Ectodermal cell (in vitro differentiated cells): ENCODE measurements around the gene DIS3L2.
"Not testable (repeated sequence)": the region's sequence is repeated elsewhere in the genome, so short reads cannot be mapped to it uniquely, and the experiment has no call there.

Experiments used
- H3K27ac ChIP-seq: 2 replicates; pipeline ENCODE4 v1.7.0; 2013; ENCODE audit warnings: mild to moderate bottlenecking, low read depth, low read length; ENCODE audit not compliant: insufficient read depth, poor library complexity, severe bottlenecking
- H3K27me3 ChIP-seq: 2 replicates; pipeline ENCODE4 v1.7.0; 2013; ENCODE audit warnings: mild to moderate bottlenecking, low read length; ENCODE audit not compliant: insufficient read depth, control insufficient read depth, poor library complexity, severe bottlenecking
- H3K36me3 ChIP-seq: one replicate; pipeline ENCODE4 v1.7.0; 2013; ENCODE audit warnings: low read length; ENCODE audit not compliant: control insufficient read depth, insufficient read depth
- H3K4me1 ChIP-seq: one replicate; pipeline ENCODE4 v1.7.0; 2013; ENCODE audit warnings: low read length; ENCODE audit not compliant: control insufficient read depth, insufficient read depth
- H3K4me3 ChIP-seq: 2 replicates; pipeline ENCODE4 v1.7.0; 2013; ENCODE audit warnings: low read depth, low read length, control low read depth; ENCODE audit not compliant: insufficient read depth
- H3K9me3 ChIP-seq: 2 replicates; pipeline ENCODE4 v1.7.0; 2013; ENCODE audit warnings: mild to moderate bottlenecking, low read length, moderate library complexity; ENCODE audit not compliant: control insufficient read depth
- WGBS, 2 experiments: methylation state at CpG; one replicate each; pipeline ENCODE4 v1.1.7; 2013; ENCODE audit warnings: missing lambda C conversion rate in 2 of 2; 5-methylcytosine and 5-hydroxymethylcytosine counted together

DIS3L2 gene

GRCh38 chr2:232350804-232351685 is 389.5 kb downstream of the DIS3L2 start:
- Histone ChIP-seq H3K36me3 (no peaks in the 10 kb centered on the region), H3K4me1 (no peaks in the 10 kb centered on the region), H3K27me3 (peaks cover 54% of the 10 kb centered on the region), H3K9me3 (no peaks in the 10 kb centered on the region), H3K4me3 (no peak overlapping the region), H3K27ac (no peak overlapping the region)
- 58 to 63% methylated on average over 76 of the region's 76 CpGs for WGBS, 2 experiments

GRCh38 chr2:232351686-232352510 is 390.4 kb downstream of the DIS3L2 start:
- Histone ChIP-seq H3K36me3 (no peaks in the 10 kb centered on the region), H3K4me3 (no peak overlapping the region), H3K27ac (no peak overlapping the region), H3K4me1 (no peaks in the 10 kb centered on the region), H3K27me3 (peaks cover 54% of the 10 kb centered on the region), H3K9me3 (no peaks in the 10 kb centered on the region)
- WGBS, 2 experiments, result 51 to 53% methylated on average over 73 of the region's 73 CpGs

DNA sequence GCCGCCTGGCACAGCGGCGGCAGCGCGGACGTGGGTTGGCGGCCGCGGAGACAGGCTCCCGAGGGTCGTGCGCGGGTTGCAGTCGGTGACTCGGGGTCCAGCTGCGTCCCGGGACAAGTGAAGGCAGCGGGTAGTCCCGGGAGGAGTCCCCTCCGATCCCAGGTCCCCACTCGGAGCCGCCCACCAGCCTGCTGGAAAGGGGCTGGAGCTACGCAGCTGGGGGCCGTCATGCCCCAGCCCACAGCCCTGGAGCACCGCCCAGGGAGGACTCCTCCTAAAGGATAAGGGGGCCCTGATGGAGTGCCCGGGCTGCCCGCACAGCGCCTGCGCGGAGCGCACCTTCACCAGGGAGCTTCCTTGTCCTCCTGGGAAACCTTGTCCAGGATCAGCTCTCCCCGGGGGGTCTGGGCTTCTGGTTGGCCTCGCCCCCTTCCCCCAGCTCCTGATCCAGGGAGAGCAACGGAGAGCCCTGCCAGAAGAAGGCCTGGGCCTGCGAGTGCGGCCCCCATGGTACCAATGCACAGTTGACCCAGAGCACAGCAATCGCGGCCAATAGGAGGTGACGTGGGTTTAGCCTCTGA is 391.1 kb downstream of the DIS3L2 start:
- no peaks in the 10 kb centered on the region for H3K36me3 ChIP-seq
- peaks cover 54% of the 10 kb centered on the region for H3K27me3 ChIP-seq
- no peaks in the 10 kb centered on the region for H3K4me1 ChIP-seq
- no peaks in the 10 kb centered on the region for H3K9me3 ChIP-seq
- no peak overlapping the region for H3K4me3 ChIP-seq
- 70% methylated on average over 39 of the region's 39 CpGs for WGBS, 2 experiments
- no peak overlapping the region for H3K27ac ChIP-seq

DNA sequence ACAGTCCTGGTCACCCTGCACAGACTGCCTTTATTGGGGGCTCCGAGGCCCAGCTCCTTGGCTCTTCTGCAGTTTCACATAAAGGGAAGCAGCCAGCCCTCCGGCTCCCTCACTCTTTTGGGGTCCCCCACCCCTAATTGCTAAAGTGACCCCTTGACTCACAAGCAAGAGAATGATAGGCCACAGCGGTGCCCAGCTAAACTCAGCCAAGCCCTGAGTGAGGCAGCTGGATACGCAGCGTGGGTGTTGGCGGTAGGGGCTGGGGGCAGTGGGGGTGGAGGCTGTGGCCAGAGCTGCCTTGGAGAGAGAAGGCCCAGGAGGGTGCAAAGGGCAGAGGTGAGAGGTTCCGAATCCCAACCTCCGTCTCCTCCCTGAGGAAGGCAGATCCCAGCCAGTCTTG is 391.6 kb downstream of the DIS3L2 start:
- Histone ChIP-seq H3K27me3 (peaks cover 54% of the 10 kb centered on the region), H3K4me3 (no peak overlapping the region), H3K9me3 (no peaks in the 10 kb centered on the region), H3K27ac (no peak overlapping the region), H3K4me1 (no peaks in the 10 kb centered on the region), H3K36me3 (no peaks in the 10 kb centered on the region)
- 93% methylated on average over 8 of the region's 8 CpGs for WGBS, 2 experiments

- WGBS, 2 experiments, result 86 to 88% methylated on average over 7 of the region's 7 CpGs
Observed at GRCh38 chr2:232353660-232354059, 392.1 kb downstream of the DIS3L2 start.

GRCh38 chr2:232354069-232354468 is 392.6 kb downstream of the DIS3L2 start:
- 95 to 96% methylated on average over 5 of the region's 5 CpGs for WGBS, 2 experiments
- no peak overlapping the region for H3K4me3 ChIP-seq
- no peak overlapping the region for H3K27ac ChIP-seq
- no peaks in the 10 kb centered on the region for H3K4me1 ChIP-seq
- H3K36me3 ChIP-seq, result no peaks in the 10 kb centered on the region
- H3K27me3 ChIP-seq, result peaks cover 45% of the 10 kb centered on the region
- no peaks in the 10 kb centered on the region for H3K9me3 ChIP-seq

More at GRCh38 chr2:232353660-232354059, 392.1 kb downstream of the DIS3L2 start:
- no peak overlapping the region for H3K4me3 ChIP-seq
- H3K27me3 ChIP-seq, result peaks cover 49% of the 10 kb centered on the region
- H3K9me3 ChIP-seq, result no peaks in the 10 kb centered on the region
- H3K27ac ChIP-seq, result no peak overlapping the region
- no peaks in the 10 kb centered on the region for H3K36me3 ChIP-seq
- H3K4me1 ChIP-seq, result no peaks in the 10 kb centered on the region

GRCh38 chr2:232361646-232362045 is 400.1 kb downstream of the DIS3L2 start:
- no peaks in the 10 kb centered on the region for H3K9me3 ChIP-seq
- no peaks in the 10 kb centered on the region for H3K27me3 ChIP-seq
- no peak overlapping the region for H3K4me3 ChIP-seq
- no peaks in the 10 kb centered on the region for H3K4me1 ChIP-seq
- 93 to 94% methylated on average over 5 of the region's 5 CpGs for WGBS, 2 experiments
- no peaks in the 10 kb centered on the region for H3K36me3 ChIP-seq
- H3K27ac ChIP-seq, result no peak overlapping the region

GRCh38 chr2:232362174-232362900 is 400.8 kb downstream of the DIS3L2 start:
- Histone ChIP-seq H3K27me3 (no peaks in the 10 kb centered on the region), H3K4me1 (no peaks in the 10 kb centered on the region), H3K9me3 (no peaks in the 10 kb centered on the region), H3K36me3 (no peaks in the 10 kb centered on the region), H3K4me3 (no peak overlapping the region), H3K27ac (no peak overlapping the region)
- 80 to 81% methylated on average over 8 of the region's 8 CpGs for WGBS, 2 experiments

DNA sequence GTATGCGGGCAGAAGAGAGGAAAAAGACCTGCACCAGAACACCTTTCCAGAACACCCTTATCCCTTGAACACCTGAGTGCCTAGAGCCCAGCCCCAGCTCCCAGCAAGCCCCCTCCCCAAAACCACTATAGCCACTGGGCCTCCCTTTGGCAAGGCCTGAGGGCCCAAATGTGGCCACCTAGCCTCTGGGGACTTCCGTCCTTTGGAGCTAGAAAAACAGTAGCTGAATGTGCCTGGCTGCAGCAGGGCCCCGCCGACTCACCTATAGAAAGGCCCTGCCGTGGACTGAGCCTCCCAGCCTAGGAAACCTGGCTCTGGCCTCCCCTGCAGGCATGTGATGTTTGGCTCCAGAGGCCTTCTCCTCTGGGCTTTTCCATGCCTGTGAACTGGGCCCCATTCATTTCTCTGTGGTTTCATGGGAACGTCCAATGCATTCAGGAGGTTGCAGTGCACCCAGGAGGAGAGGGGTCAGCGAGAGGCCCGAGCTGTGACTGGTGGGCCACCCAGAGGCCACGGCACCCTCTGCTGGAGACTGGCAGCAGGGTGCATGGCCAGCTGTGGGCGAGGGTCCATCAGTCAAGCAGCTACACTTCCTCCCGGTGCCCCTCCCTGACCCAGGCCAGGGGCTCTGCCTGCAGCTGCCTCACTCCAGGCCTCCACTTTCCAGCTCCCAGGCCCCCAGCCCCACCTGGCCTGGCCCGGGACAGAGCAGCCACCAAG is 401.7 kb downstream of the DIS3L2 start:
- H3K27me3 ChIP-seq, H3K27ac ChIP-seq, H3K4me1 ChIP-seq, H3K36me3 ChIP-seq, H3K9me3 ChIP-seq, H3K4me3 ChIP-seq: not testable (repeated sequence)
- 83% methylated on average over 12 of the region's 12 CpGs for WGBS, 2 experiments
